ENCODE results near the gene PSMA6.
"Not testable (repeated sequence)": the region's sequence is repeated elsewhere in the genome, so short reads cannot be mapped to it uniquely, and the experiment has no call there.

PSMA6 gene

DNA sequence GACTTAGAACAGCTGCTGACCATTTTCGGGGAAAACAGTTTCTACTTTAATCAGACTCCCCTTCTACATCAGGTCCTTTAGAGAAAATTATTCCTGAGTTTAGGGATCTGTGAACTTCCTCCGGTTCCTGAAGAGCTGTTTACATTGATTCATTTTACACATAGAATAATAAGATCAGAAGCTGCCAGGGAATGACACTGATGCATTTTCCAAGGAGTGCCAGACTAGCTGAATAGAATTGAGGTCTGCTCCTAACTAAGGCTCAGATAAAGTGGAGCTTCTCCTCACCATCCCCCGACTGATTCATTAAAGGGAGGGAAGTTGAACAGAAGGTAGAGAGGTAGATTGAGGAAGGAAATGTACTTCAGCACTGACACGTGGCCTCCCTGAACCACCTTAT lies 41.9 kb upstream of the PSMA6 start:
- no peak overlapping the region for H3K27ac ChIP-seq
- TF ChIP-seq, protein P1, sequence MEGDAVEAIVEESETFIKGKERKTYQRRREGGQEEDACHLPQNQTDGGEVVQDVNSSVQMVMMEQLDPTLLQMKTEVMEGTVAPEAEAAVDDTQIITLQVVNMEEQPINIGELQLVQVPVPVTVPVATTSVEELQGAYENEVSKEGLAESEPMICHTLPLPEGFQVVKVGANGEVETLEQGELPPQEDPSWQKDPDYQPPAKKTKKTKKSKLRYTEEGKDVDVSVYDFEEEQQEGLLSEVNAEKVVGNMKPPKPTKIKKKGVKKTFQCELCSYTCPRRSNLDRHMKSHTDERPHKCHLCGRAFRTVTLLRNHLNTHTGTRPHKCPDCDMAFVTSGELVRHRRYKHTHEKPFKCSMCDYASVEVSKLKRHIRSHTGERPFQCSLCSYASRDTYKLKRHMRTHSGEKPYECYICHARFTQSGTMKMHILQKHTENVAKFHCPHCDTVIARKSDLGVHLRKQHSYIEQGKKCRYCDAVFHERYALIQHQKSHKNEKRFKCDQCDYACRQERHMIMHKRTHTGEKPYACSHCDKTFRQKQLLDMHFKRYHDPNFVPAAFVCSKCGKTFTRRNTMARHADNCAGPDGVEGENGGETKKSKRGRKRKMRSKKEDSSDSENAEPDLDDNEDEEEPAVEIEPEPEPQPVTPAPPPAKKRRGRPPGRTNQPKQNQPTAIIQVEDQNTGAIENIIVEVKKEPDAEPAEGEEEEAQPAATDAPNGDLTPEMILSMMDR (conservative IDR thresholded peaks at IDR 0.05): no peak

DNA sequence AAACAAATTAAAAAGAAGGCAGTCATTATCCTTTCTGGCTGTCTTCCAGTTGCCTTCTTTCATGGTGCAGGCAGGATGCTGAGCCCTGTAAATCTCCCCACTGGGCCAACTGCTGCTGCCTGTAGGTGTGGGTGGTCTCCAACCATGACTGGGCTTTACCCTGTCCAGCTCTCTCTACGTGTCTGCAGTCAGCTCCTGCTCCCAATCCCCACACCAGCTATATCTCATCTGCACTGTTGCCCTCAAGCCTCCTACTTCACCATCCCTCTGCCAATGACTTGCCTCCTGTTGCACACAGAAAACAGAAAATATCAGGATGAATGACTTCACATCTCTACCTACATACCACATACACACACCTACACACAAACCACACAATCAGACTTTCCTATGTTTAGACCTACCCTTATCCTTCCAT lies 39.7 kb upstream of the PSMA6 start:
- H3K27ac ChIP-seq: no peak overlapping the region
- TF ChIP-seq, protein P1 (conservative IDR thresholded peaks at IDR 0.05): no peak

DNA sequence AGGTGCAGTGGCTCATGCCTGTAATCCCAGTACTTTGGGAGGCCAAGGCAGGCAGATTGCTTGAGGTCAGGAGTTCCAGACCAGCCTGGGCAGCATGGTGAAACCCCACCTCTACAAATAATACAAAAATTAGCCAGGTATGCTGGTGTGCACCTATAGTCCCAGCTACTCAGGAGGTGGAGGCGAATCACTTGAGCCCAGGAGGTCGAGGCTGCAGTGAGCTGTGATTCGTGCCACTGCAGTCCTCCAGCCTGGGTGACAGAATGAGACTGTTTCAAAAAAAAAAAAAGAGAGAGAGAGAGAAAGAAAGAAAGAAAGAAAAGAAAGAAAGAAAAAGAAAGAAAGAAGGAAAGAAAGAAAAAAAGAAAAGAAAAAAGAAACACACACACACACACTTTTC lies 39.1 kb upstream of the PSMA6 start:
- H3K27ac ChIP-seq: not testable (repeated sequence)

DNA sequence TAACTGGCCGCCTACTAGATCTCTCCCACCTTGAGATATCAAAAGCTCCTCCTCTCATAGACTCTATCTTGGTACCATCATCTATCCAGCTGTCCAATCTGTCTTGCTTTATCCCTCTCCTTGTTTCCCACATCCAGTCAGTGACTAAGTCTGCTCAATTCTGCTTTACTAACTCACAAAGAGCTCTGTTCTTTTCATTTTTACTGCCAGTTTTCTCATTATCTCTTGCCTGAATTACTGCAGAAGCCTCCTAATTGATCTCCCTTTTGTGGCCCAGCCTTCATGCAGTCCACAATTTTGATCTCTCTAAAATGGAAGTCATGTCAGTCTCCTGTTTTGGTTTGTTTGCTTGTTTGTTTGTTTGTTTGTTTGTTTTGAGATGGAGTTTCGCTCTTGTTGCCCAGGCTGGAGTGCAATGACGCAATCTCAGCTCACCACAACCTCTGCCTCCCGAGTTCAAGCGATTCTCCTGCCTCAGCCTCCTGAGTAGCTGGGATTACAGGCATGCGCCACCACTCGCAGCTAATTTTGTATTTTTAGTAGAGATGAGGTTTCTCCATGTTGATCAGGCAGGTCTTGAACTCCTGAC lies 38.1 kb upstream of the PSMA6 start:
- H3K27ac ChIP-seq: not testable (repeated sequence)

DNA sequence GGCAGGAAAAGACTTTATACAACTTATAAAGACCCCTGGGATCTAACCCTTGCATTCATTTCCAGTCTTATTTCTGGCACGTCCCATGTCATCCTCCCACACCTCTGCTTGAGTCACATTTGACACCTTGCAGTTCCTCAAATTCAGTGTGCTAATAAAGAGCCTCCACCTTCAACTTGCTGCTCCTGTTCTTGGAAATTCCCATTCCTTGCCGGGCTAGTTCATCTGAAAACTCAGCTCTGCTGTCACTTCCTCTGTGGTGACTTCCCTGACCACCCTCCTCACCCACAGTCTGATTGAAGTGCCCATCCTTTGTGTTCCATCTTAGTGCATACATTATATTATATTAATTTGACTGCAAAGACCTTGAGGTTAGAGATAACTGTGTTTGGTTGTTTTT lies 37.4 kb upstream of the PSMA6 start:
- TF ChIP-seq, protein P1 (conservative IDR thresholded peaks at IDR 0.05): no peak
- no peak overlapping the region for H3K27ac ChIP-seq

DNA sequence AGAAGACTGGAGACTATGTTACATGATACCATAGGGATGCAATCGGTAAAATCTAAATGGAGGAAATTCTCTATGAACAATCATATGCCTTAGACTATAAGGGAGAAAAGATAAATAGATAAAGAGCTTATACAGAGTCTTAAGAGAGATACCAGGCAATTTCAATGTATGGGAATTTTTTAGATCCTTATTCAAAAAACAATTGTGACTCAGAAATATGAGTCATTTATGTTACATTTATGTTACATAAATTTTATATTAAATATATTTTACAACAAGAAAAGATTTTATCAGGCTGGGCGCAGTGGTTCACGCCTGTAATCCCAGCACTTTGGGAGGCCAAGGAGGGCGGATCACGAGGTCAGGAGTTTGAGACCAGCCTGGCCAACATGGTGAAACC lies 36.5 kb upstream of the PSMA6 start:
- no peak overlapping the region for H3K27ac ChIP-seq
- TF ChIP-seq, protein P1 (conservative IDR thresholded peaks at IDR 0.05): no peak

DNA sequence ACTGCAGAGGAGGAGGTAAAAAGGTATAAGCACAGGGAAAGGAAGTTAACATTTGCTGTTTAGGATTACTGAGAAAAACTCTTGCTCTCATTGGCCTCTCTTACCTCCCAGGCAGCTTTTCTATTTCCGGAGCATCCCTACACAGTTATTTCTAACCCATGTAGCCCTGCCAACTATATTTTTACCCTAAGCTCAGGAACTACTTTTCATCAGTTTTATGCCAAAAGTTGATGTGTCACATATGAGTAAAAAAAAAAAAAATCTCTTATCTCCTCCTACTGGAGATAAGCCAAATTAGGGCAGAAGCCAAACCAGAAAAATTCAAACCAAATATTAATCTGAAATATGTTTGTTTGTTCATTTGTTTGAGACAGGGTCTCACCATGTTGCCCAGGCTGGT lies 34.4 kb upstream of the PSMA6 start:
- TF ChIP-seq, protein P1 (conservative IDR thresholded peaks at IDR 0.05): no peak
- H3K27ac ChIP-seq: no peak overlapping the region

DNA sequence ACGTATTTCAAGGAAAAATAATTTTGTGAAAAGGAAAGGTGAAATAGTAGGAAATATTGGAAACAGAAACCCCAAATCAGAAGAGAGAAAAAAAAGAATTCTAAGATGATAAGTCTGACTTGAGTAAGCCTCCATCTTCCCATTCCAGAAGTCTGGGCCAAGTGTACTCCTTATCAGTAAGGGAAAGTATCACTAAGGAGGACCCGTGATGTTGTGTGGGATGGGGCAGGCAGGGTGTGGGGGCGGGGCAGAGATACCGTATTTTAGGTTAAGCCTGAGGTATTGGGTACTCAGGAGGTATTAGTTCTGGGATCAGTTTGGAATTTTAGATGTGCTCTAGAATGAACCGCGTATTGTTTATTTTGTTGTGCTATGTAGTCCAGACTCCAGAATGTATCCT lies 33.8 kb upstream of the PSMA6 start:
- H3K27ac ChIP-seq: no peak overlapping the region
- TF ChIP-seq, protein P1 (conservative IDR thresholded peaks at IDR 0.05): no peak

DNA sequence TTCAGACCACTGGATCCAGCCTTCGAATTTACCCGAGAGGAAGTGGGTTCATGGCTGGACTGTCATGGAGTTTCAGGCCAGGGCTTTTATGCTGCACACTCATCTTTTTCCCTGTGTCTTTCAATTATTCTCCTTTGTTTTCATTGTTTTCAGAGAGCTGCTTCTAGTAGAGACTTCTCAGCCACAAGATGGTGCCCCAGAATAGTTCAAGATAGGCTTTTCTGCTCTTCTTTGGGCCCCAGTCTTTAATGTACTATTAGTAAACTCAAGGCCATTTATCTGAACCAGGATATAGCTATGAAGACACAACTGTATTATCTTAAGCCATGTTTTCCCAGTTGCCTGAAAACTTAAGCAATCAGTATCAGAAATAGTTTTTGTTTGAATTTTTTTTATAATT lies 30.4 kb upstream of the PSMA6 start:
- H3K27ac ChIP-seq: no peak overlapping the region
- TF ChIP-seq, protein P1 (conservative IDR thresholded peaks at IDR 0.05): no peak; the same call in 1 of the 2 replicates

All from VCaP (cell line).